Ascending aorta (tissue), 2 donors: ENCODE measurements around the gene KIF1A. TPM values are rescaled to one million over a fixed set of nuclear protein-coding genes. Genes with fewer than 3 reads are reported as not detected.

Source experiments
- DNase-seq, 2 donors: peaks; one replicate each; pipeline ENCODE4 v3.0.0-alpha.2; 2019; ENCODE audit warnings: low spot score in 2 of 2
- H3K27ac ChIP-seq, 2 donors: fragments of 200-600 bp; sonication (generic); one replicate each; pipeline ENCODE4 v1.5.1; 2016 to 2017; ENCODE audit warnings: mild to moderate bottlenecking in 1 of 2
- H3K27me3 ChIP-seq: fragments of 200-600 bp; sonication (generic); one replicate; pipeline ENCODE4 v1.5.1; 2017
- H3K36me3 ChIP-seq, 2 donors: fragments of 200-600 bp; sonication (generic); one replicate each; pipeline ENCODE4 v1.5.1; 2016
- H3K4me1 ChIP-seq, 2 donors: fragments of 200-600 bp; sonication (generic); one replicate each; pipeline ENCODE4 v1.5.1; 2016 to 2017; ENCODE audit warnings: mild to moderate bottlenecking in 1 of 2
- H3K4me3 ChIP-seq, 2 donors: fragments of 200-600 bp; sonication (generic); one replicate each; pipeline ENCODE4 v1.5.1; 2016 to 2017; ENCODE audit warnings: mild to moderate bottlenecking in 1 of 2
- H3K9me3 ChIP-seq, 2 donors: fragments of 200-600 bp; sonication (generic); one replicate each; pipeline ENCODE4 v1.5.1; 2016
- CTCF ChIP-seq, 3 experiments: fragments of 200-600 bp in 2 of 3; fragments of 450-650 bp in 1 of 3; sonication (generic) in 2 of 3; IDR thresholded peaks; one replicate each; pipeline ENCODE4 v1.5.1; 2016 to 2019; ENCODE audit warnings: antibody characterized with exemption in 3 of 3, mild to moderate bottlenecking in 1 of 3, moderate library complexity in 1 of 3
- intact Hi-C: fragments of 100-400 bp; cut with DNase I; formaldehyde crosslinking; loops from one replicate; pipeline ENCODE4 v1.15.1; 2023
- total RNA-seq: library from RNA; depleted of rRNA; stranded (reverse); fragments of >200 nt; gene quantifications from one replicate; pipeline ENCODE4 v1.1.0, GENCODE V29; 2016

The KIF1A gene
- total RNA-seq, 1 donor from 2014 or later: 0.11 TPM

GRCh38 chr2:240714747-240715725 lies 105.0 kb downstream of the KIF1A start:
- Histone ChIP-seq H3K36me3 (no peaks in the 10 kb centered on the region), H3K27me3 (no peaks in the 10 kb centered on the region), H3K27ac (no peak overlapping the region), H3K4me3 (no peak overlapping the region), H3K9me3 (no peaks in the 10 kb centered on the region), H3K4me1 (no peaks in the 10 kb centered on the region)
- no peak for DNase-seq
- intact Hi-C loops: no loop called here
- TF ChIP-seq CTCF (IDR thresholded peaks at IDR 0.05): no peak

- Histone ChIP-seq H3K27ac (no peak overlapping the region), H3K4me1 (no peaks in the 10 kb centered on the region), H3K27me3 (no peaks in the 10 kb centered on the region), H3K9me3 (no peaks in the 10 kb centered on the region), H3K36me3 (no peaks in the 10 kb centered on the region), H3K4me3 (no peak overlapping the region)
- no peak for TF ChIP-seq CTCF (IDR thresholded peaks at IDR 0.05)
- no peak for DNase-seq
- intact Hi-C loops: no loop called here
Observed at GRCh38 chr2:240713928-240714746, 105.9 kb downstream of the KIF1A start.

- Histone ChIP-seq H3K9me3 (no peaks in the 10 kb centered on the region), H3K27me3 (no peaks in the 10 kb centered on the region), H3K4me3 (no peak overlapping the region), H3K36me3 (no peaks in the 10 kb centered on the region), H3K4me1 (no peaks in the 10 kb centered on the region), H3K27ac (no peak overlapping the region)
- no peak for DNase-seq
- intact Hi-C loops: no loop called here
- TF ChIP-seq CTCF (IDR thresholded peaks at IDR 0.05): no peak
Observed at GRCh38 chr2:240713071-240713927, 106.7 kb downstream of the KIF1A start.

- Histone ChIP-seq H3K27me3 (no peaks in the 10 kb centered on the region), H3K27ac (no peak overlapping the region), H3K4me3 (no peak overlapping the region), H3K36me3 (no peaks in the 10 kb centered on the region), H3K9me3 (no peaks in the 10 kb centered on the region), H3K4me1 (no peaks in the 10 kb centered on the region)
- TF ChIP-seq CTCF (IDR thresholded peaks at IDR 0.05): no peak
- intact Hi-C loops: no loop called here
- DNase-seq: no peak
Observed at GRCh38 chr2:240712121-240712520, 107.9 kb downstream of the KIF1A start.

GRCh38 chr2:240711701-240712100 lies 108.3 kb downstream of the KIF1A start:
- no peaks in the 10 kb centered on the region for H3K9me3 ChIP-seq
- no peak for TF ChIP-seq CTCF (IDR thresholded peaks at IDR 0.05)

More at GRCh38 chr2:240711701-240712100, 108.3 kb downstream of the KIF1A start:
- no peak overlapping the region for H3K27ac ChIP-seq
- H3K36me3 ChIP-seq: no peaks in the 10 kb centered on the region
- H3K4me3 ChIP-seq: no peak overlapping the region
- H3K27me3 ChIP-seq: no peaks in the 10 kb centered on the region
- intact Hi-C loops: no loop called here
- no peak for DNase-seq
- no peaks in the 10 kb centered on the region for H3K4me1 ChIP-seq
